ENCODE results near the gene TMEM43. TPM values are rescaled to one million over a fixed set of nuclear protein-coding genes. Genes with fewer than 3 reads are reported as not detected.

TMEM43 gene
- total RNA-seq, 1 donor from 2014 or later, result 52.0 TPM

DNA sequence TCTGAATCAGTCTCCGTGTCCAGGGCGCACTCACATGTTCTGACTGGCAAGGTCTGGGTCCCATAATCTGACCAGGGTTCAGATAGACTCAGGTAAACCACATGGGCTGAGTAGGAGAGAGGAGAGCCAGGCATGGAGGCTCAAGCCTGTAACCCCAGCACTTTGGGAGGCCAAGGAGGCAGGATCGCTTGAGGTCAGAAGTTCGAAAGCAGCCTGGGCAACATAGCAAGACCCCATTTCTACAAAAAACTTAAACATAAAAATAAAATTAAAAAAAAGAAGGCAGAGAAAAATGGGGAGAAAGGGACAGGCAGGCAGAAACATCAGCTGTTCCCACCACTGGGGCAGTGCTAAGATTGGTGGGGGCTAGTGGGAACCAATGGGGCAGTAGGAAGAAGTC lies 5.4 kb downstream of the TMEM43 start:
- Mint-ChIP-seq H3K36me3 (peaks cover 19% of the 10 kb centered on the region), H3K27ac (no peak overlapping the region), H3K9me3 (no peaks in the 10 kb centered on the region), H3K4me3 (no peak overlapping the region), H3K4me1 (ENCODE audit: unreplicated experiment) (peaks cover 15% of the 10 kb centered on the region), H3K27me3 (no peaks in the 10 kb centered on the region)
- TF ChIP-seq, protein P1, sequence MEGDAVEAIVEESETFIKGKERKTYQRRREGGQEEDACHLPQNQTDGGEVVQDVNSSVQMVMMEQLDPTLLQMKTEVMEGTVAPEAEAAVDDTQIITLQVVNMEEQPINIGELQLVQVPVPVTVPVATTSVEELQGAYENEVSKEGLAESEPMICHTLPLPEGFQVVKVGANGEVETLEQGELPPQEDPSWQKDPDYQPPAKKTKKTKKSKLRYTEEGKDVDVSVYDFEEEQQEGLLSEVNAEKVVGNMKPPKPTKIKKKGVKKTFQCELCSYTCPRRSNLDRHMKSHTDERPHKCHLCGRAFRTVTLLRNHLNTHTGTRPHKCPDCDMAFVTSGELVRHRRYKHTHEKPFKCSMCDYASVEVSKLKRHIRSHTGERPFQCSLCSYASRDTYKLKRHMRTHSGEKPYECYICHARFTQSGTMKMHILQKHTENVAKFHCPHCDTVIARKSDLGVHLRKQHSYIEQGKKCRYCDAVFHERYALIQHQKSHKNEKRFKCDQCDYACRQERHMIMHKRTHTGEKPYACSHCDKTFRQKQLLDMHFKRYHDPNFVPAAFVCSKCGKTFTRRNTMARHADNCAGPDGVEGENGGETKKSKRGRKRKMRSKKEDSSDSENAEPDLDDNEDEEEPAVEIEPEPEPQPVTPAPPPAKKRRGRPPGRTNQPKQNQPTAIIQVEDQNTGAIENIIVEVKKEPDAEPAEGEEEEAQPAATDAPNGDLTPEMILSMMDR (conservative IDR thresholded peaks at IDR 0.05), result no peak
- DNase-seq (ENCODE audit: extremely low spot score, unreplicated experiment), result peak; percentile 40

DNA sequence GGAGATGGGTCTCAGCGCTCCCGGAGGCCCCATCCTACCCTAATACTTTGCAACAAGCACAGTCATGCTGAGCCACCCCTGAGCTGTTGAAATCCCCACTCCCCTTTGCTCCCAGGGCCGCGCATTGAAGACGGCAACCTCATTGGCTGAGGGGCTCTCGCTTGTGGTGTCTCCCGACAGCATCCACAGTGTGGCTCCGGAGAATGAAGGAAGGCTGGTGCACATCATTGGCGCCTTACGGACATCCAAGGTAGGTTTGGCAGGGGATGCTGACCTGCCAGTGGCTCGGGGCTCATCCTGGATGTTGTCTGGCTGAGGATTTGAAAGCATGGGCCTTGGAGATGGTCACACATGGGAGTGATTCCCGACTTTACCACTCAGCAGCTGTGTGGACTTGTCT lies 5.9 kb downstream of the TMEM43 start:
- Mint-ChIP-seq H3K4me1 (ENCODE audit: unreplicated experiment) (peaks cover 15% of the 10 kb centered on the region), H3K9me3 (no peaks in the 10 kb centered on the region), H3K36me3 (peaks cover 19% of the 10 kb centered on the region), H3K4me3 (no peak overlapping the region), H3K27ac (no peak overlapping the region), H3K27me3 (no peaks in the 10 kb centered on the region)
- DNase-seq (ENCODE audit: extremely low spot score, unreplicated experiment), result no peak
- TF ChIP-seq, protein P1 (conservative IDR thresholded peaks at IDR 0.05), result no peak

DNA sequence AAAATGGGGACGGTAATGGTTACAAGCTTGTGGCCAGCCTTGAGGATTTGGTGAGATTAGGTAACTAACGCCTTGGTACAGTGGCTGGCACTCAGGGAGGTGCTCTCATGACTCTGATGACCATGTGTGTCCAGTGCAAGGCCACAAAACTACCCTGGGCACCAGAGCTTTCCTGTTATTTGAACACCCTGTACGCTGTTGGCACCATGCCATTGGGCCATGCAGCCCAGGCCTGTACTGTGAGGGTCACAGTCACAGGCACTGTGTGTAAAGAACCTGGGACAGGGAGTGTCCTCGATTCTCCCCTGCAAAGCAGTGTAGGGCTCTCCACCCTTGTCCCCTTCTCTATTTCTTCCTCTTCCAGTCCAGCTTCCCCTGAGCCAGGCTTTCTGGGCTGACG lies 6.3 kb downstream of the TMEM43 start:
- Mint-ChIP-seq H3K4me1 (ENCODE audit: unreplicated experiment) (peaks cover 11% of the 10 kb centered on the region), H3K27me3 (no peaks in the 10 kb centered on the region), H3K4me3 (no peak overlapping the region), H3K9me3 (no peaks in the 10 kb centered on the region), H3K27ac (no peak overlapping the region), H3K36me3 (peaks cover 19% of the 10 kb centered on the region)
- TF ChIP-seq, protein P1 (conservative IDR thresholded peaks at IDR 0.05), result no peak
- no peak for DNase-seq (ENCODE audit: extremely low spot score, unreplicated experiment)

DNA sequence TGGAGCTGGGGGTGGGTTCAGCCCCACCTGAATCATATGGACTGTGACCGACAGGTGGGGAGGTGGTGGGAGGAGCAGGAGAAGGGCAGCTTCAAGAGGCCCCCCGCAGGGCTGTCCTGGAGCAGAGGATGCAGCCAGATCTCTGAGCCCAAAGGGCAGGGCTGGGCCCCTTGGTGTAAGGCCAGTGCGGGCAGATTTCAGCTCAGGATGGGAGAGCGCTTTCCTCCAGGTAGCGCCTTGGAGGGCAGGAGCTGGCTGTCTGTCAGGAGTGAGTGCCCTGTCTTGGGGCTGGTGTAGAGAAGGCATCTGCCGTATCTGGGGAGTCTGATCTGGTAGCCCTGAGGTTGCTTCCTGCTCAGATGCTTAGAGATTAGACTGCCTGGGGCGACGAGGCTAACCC lies 7.3 kb downstream of the TMEM43 start:
- H3K4me3 Mint-ChIP-seq, result no peak overlapping the region
- TF ChIP-seq, protein P1 (conservative IDR thresholded peaks at IDR 0.05), result no peak
- H3K27ac Mint-ChIP-seq, result no peak overlapping the region
- no peaks in the 10 kb centered on the region for H3K27me3 Mint-ChIP-seq
- no peaks in the 10 kb centered on the region for H3K9me3 Mint-ChIP-seq
- DNase-seq (ENCODE audit: extremely low spot score, unreplicated experiment), result no peak
- H3K36me3 Mint-ChIP-seq, result peaks cover 19% of the 10 kb centered on the region
- H3K4me1 Mint-ChIP-seq (ENCODE audit: unreplicated experiment), result peaks cover 5% of the 10 kb centered on the region

DNA sequence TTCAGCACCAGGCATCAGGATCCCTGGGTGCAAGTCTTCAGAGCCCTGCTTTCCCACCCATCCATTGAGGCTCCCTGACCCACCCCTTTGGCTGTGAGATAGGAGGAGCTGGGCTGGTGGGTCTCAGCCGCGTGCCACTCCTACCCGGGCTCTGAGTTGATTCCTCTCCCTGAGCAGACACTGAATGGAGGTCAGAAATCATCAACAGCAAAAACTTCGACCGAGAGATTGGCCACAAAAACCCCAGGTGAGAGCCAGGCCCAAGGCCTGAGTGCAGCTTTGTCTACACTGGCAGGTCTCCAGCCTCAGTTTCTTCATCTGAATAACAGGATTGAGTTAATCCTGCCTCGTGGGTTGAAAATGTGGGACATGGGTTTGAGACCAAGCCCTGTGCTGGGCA lies 7.8 kb downstream of the TMEM43 start:
- H3K4me3 Mint-ChIP-seq, result no peak overlapping the region
- TF ChIP-seq, protein P1 (conservative IDR thresholded peaks at IDR 0.05), result no peak
- no peak for DNase-seq (ENCODE audit: extremely low spot score, unreplicated experiment)
- H3K27ac Mint-ChIP-seq, result no peak overlapping the region
- peaks cover 19% of the 10 kb centered on the region for H3K36me3 Mint-ChIP-seq
- H3K4me1 Mint-ChIP-seq (ENCODE audit: unreplicated experiment), result no peaks in the 10 kb centered on the region
- H3K27me3 Mint-ChIP-seq, result no peaks in the 10 kb centered on the region
- H3K9me3 Mint-ChIP-seq, result no peaks in the 10 kb centered on the region

DNA sequence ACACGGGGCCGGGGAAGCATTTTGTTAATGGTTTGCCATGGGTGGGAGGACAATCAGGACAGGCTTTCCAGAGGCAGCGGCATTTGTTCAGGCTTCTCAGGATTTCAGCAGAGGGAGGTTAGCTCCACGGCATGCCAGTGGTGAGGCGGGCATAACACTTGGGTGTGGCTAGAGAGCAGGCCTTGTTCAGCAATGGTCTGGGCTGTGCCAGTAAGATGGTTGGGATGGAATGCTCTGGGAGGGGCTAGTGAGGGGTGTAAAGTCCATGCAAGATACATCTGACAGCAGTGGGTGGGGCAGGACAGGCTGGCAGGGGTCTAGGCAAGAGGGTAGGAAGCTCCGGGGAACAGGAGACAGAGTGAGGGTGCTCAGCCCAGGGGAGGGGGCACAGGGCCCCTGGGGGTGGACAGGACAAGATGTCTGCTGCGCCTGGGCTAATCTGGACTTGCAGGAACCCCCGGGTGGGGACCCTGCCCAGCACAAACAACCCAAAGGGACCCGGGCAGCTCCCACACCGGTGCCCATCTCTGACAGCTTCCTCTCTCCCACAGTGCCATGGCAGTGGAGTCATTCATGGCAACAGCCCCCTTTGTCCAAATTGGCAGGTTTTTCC lies 8.4 kb downstream of the TMEM43 start:
- TF ChIP-seq, protein P1 (conservative IDR thresholded peaks at IDR 0.05), result no peak
- no peak overlapping the region for H3K4me3 Mint-ChIP-seq
- no peaks in the 10 kb centered on the region for H3K27me3 Mint-ChIP-seq
- H3K4me1 Mint-ChIP-seq (ENCODE audit: unreplicated experiment), result no peaks in the 10 kb centered on the region
- peak overlapping the region; percentile 67 for H3K27ac Mint-ChIP-seq
- DNase-seq (ENCODE audit: extremely low spot score, unreplicated experiment), result no peak
- H3K36me3 Mint-ChIP-seq, result peaks cover 17% of the 10 kb centered on the region
- H3K9me3 Mint-ChIP-seq, result no peaks in the 10 kb centered on the region

Measured in type B pancreatic cell (in vitro differentiated cells).